Measurements from ENCODE around the gene RHBDF2.

The RHBDF2 gene

DNA sequence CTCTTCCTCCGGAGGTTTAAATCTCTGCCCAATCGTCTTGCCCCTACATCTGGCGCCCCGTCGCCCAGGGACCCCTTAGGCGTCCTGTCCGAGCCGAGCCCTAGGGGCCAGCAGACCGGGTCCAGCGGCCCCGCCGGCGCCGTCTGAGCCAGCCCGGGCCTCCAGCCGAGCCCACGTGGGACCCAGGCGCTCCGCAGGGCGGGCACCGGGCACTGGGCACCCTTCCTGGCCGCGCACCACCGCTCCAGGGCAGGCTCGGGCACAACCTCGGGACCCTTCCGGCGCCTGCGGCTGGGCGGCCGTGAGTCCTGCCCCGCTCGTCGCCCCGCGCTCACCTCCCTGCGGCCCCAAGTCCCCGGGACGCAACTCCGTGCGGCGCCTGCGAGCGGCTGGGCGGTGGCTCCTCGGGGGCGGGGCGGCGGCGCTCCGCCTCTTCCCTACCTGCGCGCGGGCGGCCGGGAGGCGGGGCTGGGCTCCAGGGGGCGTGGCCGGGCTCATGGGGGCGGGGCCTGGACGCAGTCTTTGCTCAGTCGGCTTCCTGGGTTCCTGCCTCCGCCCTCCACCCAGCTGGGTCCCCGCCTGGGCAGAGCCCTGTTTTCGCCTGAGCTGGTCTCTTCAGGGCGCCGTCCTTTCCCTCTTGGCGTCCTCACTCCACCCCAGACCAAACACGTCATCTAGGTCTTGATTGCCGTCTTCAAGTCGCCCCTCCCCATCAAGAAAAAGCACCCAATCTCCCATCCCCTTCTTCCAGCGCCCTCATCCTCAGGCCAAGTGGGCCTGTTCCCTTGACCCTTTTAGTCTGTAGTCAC, at the start of gene RHBDF2:
RHBDF2 (minus strand) TSS at position 406 of the 809 bp plus-strand sequence. CDS start 19,899 bp downstream, outside the sequence.
- DNase-seq (ENCODE audit: extremely low spot score) = peak; percentile 97
- CTCF ChIA-PET = interaction anchor here (0.8 kb wide), 1 partner anchor 56 kb away, joined by 3 read pairs; no protein-coding TSS in a partner anchor
- POLR2A ChIA-PET = interaction anchor here (0.7 to 1.0 kb wide), 4 partner anchors 11 to 170 kb away, joined by 3 read pairs; no protein-coding TSS in a partner anchor
- TF ChIP-seq LEF1 (IDR thresholded peaks at IDR 0.05; ENCODE audit: borderline replicate concordance) (peak; percentile 81; the same call in 1 of the 2 replicates), CTBP1 (IDR thresholded peaks at IDR 0.05; ENCODE audit: borderline replicate concordance) (no peak)

DNA sequence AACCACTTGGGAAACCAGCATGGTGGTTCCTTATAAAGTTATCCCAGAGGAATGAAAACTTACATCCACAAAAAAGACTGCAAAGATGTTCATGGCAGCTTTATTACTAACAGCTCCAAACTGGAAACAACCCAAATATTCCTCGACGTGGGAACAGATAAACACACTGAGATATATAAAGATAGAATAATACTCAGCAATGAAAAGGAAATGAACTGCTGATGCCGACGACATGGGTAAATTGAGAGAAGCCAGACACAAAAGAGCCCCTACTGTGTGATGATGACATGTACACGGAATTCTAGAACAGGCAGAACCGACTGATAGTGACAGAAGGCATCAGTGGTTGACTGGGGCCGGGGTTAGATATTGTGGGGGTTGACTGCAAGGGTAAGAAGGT, 48.3 kb upstream of the RHBDF2 start:
- ChIA-PET POLR2A (interaction anchor here (1.5 to 4.5 kb wide), 2 partner anchors 8 to 21 kb away, joined by 4 to 19 read pairs; no protein-coding TSS in a partner anchor), CTCF (no interaction called here)
- TF ChIP-seq LEF1 (IDR thresholded peaks at IDR 0.05; ENCODE audit: borderline replicate concordance) = no peak
- TF ChIP-seq ELF4 (IDR thresholded peaks at IDR 0.05) = no peak
- no peak for TF ChIP-seq FOXA1 (IDR thresholded peaks at IDR 0.05)
- no peak for TF ChIP-seq BHLHE40 (IDR thresholded peaks at IDR 0.05; ENCODE audit: borderline replicate concordance)
- TF ChIP-seq ARNT (IDR thresholded peaks at IDR 0.05) = no peak
- TF ChIP-seq NFRKB (IDR thresholded peaks at IDR 0.05) = no peak
- TF ChIP-seq HDGF (IDR thresholded peaks at IDR 0.05; ENCODE audit: borderline replicate concordance) = no peak
- no peak for TF ChIP-seq SP1 (IDR thresholded peaks at IDR 0.05)
- no peak for TF ChIP-seq CTBP1 (IDR thresholded peaks at IDR 0.05; ENCODE audit: borderline replicate concordance)
- no peak for TF ChIP-seq ZNF384 (IDR thresholded peaks at IDR 0.05)
- no peak for TF ChIP-seq TARDBP (IDR thresholded peaks at IDR 0.05)
- TF ChIP-seq, protein P1, sequence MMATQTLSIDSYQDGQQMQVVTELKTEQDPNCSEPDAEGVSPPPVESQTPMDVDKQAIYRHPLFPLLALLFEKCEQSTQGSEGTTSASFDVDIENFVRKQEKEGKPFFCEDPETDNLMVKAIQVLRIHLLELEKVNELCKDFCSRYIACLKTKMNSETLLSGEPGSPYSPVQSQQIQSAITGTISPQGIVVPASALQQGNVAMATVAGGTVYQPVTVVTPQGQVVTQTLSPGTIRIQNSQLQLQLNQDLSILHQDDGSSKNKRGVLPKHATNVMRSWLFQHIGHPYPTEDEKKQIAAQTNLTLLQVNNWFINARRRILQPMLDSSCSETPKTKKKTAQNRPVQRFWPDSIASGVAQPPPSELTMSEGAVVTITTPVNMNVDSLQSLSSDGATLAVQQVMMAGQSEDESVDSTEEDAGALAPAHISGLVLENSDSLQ (IDR thresholded peaks at IDR 0.05) = no peak
- TF ChIP-seq L3MBTL2 (conservative IDR thresholded peaks at IDR 0.05) = no peak
- TF ChIP-seq FOXK2 (IDR thresholded peaks at IDR 0.05) = no peak
- TF ChIP-seq FOXM1 (IDR thresholded peaks at IDR 0.05; ENCODE audit: borderline replicate concordance) = no peak
- no peak for TF ChIP-seq SUZ12 (IDR thresholded peaks at IDR 0.05)
- DNase-seq (ENCODE audit: extremely low spot score) = no peak

DNA sequence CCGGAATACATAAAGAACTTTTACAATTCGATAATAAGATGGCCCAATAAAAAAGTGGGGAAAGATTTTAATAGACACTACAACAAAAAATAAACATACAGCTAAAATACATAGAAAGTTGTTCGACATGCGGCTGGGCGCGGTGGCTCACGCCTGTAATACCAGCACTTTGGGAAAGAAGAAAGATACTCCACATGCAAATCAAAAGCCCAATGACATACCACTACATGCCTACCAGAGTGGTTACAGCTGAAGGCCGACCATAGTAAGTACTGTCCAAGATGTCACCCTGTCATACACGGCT, 47.9 kb upstream of the RHBDF2 start:
- POLR2A ChIA-PET = interaction anchor here (1.5 to 4.5 kb wide), 2 partner anchors 9 to 21 kb away, joined by 4 to 19 read pairs; no protein-coding TSS in a partner anchor

DNA sequence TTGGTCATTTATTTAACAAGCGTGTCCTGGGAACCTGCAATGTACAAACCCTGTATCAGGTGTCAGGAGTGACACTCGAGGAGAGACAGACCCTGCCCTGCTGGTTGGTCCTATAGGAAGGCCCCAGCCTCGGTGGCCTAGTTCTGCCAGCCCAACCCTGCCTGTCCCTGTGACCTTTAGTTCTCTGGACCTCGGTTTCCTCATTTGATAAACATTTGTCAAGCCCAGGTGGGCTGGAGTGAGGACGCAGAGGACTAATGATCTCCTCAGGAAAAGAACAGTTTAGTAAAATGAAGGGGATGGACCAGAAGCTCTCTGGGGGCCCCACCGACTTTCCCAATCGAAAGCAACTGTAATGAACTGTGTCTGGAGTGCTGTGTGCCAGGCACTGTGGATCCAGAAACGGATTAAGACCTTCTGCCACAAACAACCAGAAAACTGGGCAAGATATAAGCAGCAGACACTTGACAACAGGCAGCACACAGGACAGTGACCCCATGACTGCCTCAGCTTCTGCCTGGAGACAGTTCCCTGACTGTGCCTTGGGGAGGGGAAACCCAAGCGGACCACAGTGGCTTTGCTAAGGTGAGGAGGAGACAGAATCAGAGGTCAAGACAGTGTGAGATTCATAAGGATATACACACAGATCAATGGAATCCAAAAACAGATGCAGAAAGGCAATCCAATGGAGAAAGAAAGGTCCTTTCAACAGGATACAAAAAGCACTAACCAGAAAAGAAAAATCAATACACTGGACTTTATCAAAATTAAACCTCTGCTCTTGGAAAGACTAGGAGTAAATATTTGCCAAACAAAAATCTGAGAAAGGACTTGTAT, 47.4 kb upstream of the RHBDF2 start:
- TF ChIP-seq NFRKB (IDR thresholded peaks at IDR 0.05) = no peak
- TF ChIP-seq, protein P1 (IDR thresholded peaks at IDR 0.05) = no peak
- TF ChIP-seq LEF1 (IDR thresholded peaks at IDR 0.05; ENCODE audit: borderline replicate concordance) = no peak
- TF ChIP-seq L3MBTL2 (conservative IDR thresholded peaks at IDR 0.05) = no peak
- no peak for TF ChIP-seq BHLHE40 (IDR thresholded peaks at IDR 0.05; ENCODE audit: borderline replicate concordance)
- no peak for TF ChIP-seq FOXK2 (IDR thresholded peaks at IDR 0.05)
- TF ChIP-seq HDGF (IDR thresholded peaks at IDR 0.05; ENCODE audit: borderline replicate concordance) = no peak
- TF ChIP-seq ELF4 (IDR thresholded peaks at IDR 0.05) = no peak
- TF ChIP-seq CTBP1 (IDR thresholded peaks at IDR 0.05; ENCODE audit: borderline replicate concordance) = no peak
- no peak for TF ChIP-seq FOXA1 (IDR thresholded peaks at IDR 0.05)
- TF ChIP-seq SP1 (IDR thresholded peaks at IDR 0.05) = no peak
- TF ChIP-seq ARNT (IDR thresholded peaks at IDR 0.05) = no peak
- TF ChIP-seq ZNF384 (IDR thresholded peaks at IDR 0.05) = no peak
- TF ChIP-seq SUZ12 (IDR thresholded peaks at IDR 0.05) = no peak
- no peak for TF ChIP-seq TARDBP (IDR thresholded peaks at IDR 0.05)
- TF ChIP-seq FOXM1 (IDR thresholded peaks at IDR 0.05; ENCODE audit: borderline replicate concordance) = no peak
- ChIA-PET POLR2A (interaction anchor here (0.6 to 4.5 kb wide), 3 partner anchors 8 to 20 kb away, joined by 3 to 19 read pairs (median 4); no protein-coding TSS in a partner anchor), CTCF (interaction anchor here (0.7 to 1.3 kb wide), 2 partner anchors 12 to 26 kb away, joined by 3 to 4 read pairs; no protein-coding TSS in a partner anchor)
- no peak for DNase-seq (ENCODE audit: extremely low spot score)

More for the DNA sequence above, 47.9 kb upstream of the RHBDF2 start:
- CTCF ChIA-PET = interaction anchor here (1.3 kb wide), 1 partner anchor 27 kb away, joined by 3 read pairs; no protein-coding TSS in a partner anchor
- TF ChIP-seq ELF4 (IDR thresholded peaks at IDR 0.05) (no peak), FOXM1 (IDR thresholded peaks at IDR 0.05; ENCODE audit: borderline replicate concordance) (no peak), FOXK2 (IDR thresholded peaks at IDR 0.05) (no peak), NFRKB (IDR thresholded peaks at IDR 0.05) (no peak), HDGF (IDR thresholded peaks at IDR 0.05; ENCODE audit: borderline replicate concordance) (no peak), SP1 (IDR thresholded peaks at IDR 0.05) (no peak), CTBP1 (IDR thresholded peaks at IDR 0.05; ENCODE audit: borderline replicate concordance) (no peak), TARDBP (IDR thresholded peaks at IDR 0.05) (no peak)
- no peak for DNase-seq (ENCODE audit: extremely low spot score)

DNA sequence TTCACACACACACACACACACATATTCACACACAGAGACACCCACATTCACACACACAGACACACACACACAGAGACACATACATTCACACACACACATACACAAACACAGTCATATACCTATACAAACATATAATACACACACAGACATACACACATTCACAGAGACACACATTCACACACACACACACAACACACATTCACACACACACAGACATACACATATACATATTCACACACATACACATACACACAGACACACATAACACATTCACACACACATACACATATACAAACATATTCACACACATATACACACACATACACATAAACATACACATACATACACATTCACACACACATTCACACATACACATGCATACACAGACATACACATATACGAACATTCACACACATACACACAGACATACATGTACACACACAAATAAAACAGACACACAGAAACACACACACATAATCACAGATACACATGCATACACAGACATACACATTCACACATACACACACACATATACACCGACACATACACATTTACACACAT, 46.5 kb upstream of the RHBDF2 start:
- DNase-seq (ENCODE audit: extremely low spot score) = no peak
- ChIA-PET POLR2A (interaction anchor here (0.6 to 1.0 kb wide), 2 partner anchors 9 to 12 kb away, joined by 3 to 4 read pairs; no protein-coding TSS in a partner anchor), CTCF (interaction anchor here (0.6 to 2.9 kb wide), 4 partner anchors 14 to 31 kb away, joined by 3 to 37 read pairs (median 3); no protein-coding TSS in a partner anchor)
- TF ChIP-seq FOXM1 (IDR thresholded peaks at IDR 0.05; ENCODE audit: borderline replicate concordance) = no peak
- no peak for TF ChIP-seq HDGF (IDR thresholded peaks at IDR 0.05; ENCODE audit: borderline replicate concordance)
- peak; percentile 66; the same call in 1 of the 2 replicates for TF ChIP-seq CTBP1 (IDR thresholded peaks at IDR 0.05; ENCODE audit: borderline replicate concordance)
- no peak for TF ChIP-seq FOXA1 (IDR thresholded peaks at IDR 0.05)
- TF ChIP-seq LEF1 (IDR thresholded peaks at IDR 0.05; ENCODE audit: borderline replicate concordance) = no peak
- TF ChIP-seq TARDBP (IDR thresholded peaks at IDR 0.05) = peak; percentile 81; the same call in 1 of the 2 replicates
